ENCODE measurements around the gene MRAP. TPM values are rescaled to one million over a fixed set of nuclear protein-coding genes. Genes with fewer than 3 reads are reported as not detected.
"Not testable (repeated sequence)": the region's sequence is repeated elsewhere in the genome, so short reads cannot be mapped to it uniquely, and the experiment has no call there.

Gene MRAP
- 5.8 TPM for total RNA-seq

DNA sequence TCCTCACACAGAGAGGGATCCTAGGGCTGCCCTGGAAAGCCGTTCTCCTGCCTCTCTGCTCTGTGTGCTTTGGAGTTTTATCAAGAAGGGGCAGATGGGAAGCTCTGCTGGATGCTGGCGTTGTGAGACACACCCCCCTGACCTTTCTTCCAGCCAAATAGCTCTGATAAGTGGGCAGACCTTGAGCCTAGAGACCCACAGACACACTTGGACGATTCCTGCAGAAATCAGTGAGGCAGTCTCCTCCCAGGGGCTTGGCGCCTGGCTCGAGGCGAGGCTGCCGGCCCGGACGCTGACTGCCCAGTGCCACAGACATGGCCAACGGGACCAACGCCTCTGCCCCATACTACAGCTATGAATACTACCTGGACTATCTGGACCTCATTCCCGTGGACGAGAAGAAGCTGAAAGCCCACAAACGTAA, at the start of gene MRAP:
TSS of gene MRAP (plus strand) at position 198 of the 424 bp plus-strand sequence. CDS start at position 315, 117 bp downstream.
- peak; percentile 74 for ATAC-seq
- intact Hi-C loops (cut with DNase I), result no loop called here
- no peak for DNase-seq (ENCODE audit: low spot score)

DNA sequence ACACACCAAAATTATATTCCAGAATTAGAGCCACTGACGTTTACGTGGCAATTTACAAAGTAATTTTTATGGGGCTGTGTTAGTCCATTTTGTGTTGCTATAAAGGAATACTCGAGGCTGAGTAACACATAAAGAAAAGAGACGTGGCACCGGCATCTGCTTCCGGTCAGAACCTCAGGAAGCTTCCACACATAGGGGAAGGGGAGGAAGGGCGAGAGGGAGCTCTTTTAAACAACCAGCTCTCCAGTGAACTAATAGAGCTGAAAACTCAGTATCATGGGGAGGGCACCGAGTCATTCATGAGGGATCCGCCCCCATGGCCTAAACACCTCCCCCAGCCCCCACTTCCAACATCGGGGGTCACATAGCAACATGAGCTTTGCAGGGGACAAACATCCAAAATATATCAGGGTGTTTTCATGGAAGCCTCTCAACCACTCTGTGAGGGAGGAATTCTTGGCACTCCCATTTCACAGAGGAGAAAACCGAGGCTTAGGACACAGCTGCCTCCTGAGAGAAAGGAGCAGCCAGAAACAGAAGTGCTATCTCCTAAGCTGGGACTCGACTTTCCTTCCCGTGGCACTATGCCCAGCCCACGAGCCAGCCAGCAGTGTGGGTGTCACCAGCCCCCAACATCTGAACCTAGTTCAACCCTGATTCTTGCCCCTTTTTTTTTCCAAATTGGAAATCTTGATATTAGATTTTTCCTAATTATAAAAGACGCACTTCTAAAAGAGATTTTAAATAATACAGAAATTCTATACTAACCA, 49.0 kb upstream of the MRAP start:
- intact Hi-C loops (cut with DNase I), result no loop called here
- ATAC-seq (no peak), DNase-seq (ENCODE audit: low spot score) (no peak)

DNA sequence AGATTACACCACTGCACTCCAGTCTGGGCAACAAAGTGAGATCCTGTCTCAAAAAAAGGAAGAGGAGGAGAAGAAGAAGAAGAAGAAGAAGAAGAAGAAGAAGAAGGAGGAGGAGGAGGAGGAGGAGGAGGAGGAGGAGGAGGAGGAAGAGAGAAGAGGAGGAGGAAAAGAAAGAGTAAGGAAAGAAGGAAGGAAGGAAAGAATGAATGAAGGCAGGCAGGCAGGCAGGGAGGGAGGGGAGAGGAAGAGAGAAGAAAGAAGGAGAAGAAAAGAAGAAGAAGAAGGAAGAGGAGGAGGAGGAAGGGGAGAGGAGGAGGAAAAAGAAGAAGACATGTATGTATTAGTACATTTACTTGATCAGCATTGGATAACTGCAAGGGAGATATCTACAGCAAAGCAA, 46.5 kb upstream of the MRAP start:
- intact Hi-C loops (cut with DNase I), result no loop called here
- no peak for ATAC-seq
- DNase-seq (ENCODE audit: low spot score), result no peak

- ATAC-seq (no peak), DNase-seq (ENCODE audit: low spot score) (no peak)
- intact Hi-C loops (cut with DNase I), result no loop called here
These were observed 45.4 kb upstream of the MRAP start for GRCh38 chr21:32253215-32253641.

- ATAC-seq (no peak), DNase-seq (ENCODE audit: low spot score) (no peak)
- intact Hi-C loops (cut with DNase I), result loop anchor here (5.0 kb wide), 1 partner anchor 469 kb away; no protein-coding TSS in a partner anchor
These were observed 42.4 kb upstream of the MRAP start for GRCh38 chr21:32256251-32256650.

- ATAC-seq, result peak; percentile 92
These were observed 41.6 kb upstream of the MRAP start for GRCh38 chr21:32256873-32257620.

GRCh38 chr21:32257962-32258785, 40.5 kb upstream of the MRAP start:
- DNase-seq (ENCODE audit: low spot score) (peak; percentile 83), ATAC-seq (peak; percentile 92)
- intact Hi-C loops (cut with DNase I), result loop anchor here (2.0 to 5.0 kb wide), 2 partner anchors 391 to 471 kb away; no protein-coding TSS in a partner anchor

More at GRCh38 chr21:32256873-32257620, 41.6 kb upstream of the MRAP start:
- intact Hi-C loops (cut with DNase I), result loop anchor here (5.0 kb wide), 1 partner anchor 470 kb away; no protein-coding TSS in a partner anchor
- peak; percentile 78 for DNase-seq (ENCODE audit: low spot score)

GRCh38 chr21:32258786-32259048, 39.9 kb upstream of the MRAP start:
- DNase-seq (ENCODE audit: low spot score); ATAC-seq: not testable (repeated sequence)
- intact Hi-C loops (cut with DNase I), result loop anchor here (2.0 to 5.0 kb wide), 2 partner anchors 392 to 471 kb away; no protein-coding TSS in a partner anchor

GRCh38 chr21:32260130-32260529, 38.5 kb upstream of the MRAP start:
- no peak for ATAC-seq
- intact Hi-C loops (cut with DNase I), result no loop called here

DNA sequence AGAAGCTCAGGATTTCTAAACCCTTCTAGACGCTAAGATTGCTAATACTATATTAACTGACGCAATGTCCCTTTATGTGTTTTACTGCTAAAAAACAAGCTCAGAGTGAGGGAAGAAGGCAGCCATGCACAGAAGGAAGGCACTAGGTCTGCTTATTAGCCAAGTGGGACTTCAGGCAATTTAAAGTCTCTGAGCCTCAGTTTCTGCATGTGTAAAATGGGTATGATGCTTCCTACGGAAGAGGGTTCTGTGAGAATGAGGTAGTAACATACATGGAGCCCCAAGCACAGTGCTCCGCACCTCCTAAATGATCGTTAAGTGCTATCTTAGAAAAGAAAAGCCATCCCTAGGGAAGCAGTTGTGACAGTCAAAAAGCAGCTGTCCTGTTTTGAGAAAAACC, 36.7 kb upstream of the MRAP start:
- DNase-seq (ENCODE audit: low spot score), result no peak
- ATAC-seq, result no peak
- intact Hi-C loops (cut with DNase I), result no loop called here

More at GRCh38 chr21:32260130-32260529, 38.5 kb upstream of the MRAP start:
- no peak for DNase-seq (ENCODE audit: low spot score)

- DNase-seq (ENCODE audit: low spot score); ATAC-seq; intact Hi-C loops (cut with DNase I): not testable (repeated sequence)
These were observed 33.3 kb upstream of the MRAP start for GRCh38 chr21:32265321-32265720.

DNA sequence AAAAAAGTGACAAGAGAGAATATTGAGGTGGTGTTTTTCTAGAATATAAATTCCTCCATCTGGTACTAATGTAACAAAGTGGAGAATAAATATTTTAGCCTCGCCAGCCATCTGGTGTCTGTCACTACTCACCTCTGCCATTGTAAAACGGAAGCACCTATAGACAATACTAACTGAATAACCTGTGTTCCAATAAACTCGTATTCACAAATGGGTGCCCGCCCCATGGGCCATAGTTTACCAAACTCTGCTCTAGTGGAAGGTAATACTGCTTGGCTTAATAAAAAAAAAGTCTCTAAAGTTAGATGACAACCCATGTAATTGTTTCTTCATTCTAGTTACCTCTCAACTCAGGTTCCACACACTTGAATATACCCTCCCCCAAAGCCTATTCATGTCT, 27.9 kb upstream of the MRAP start:
- intact Hi-C loops (cut with DNase I), result no loop called here
- ATAC-seq, result no peak
- DNase-seq (ENCODE audit: low spot score), result no peak

GRCh38 chr21:32276671-32277070, 22.0 kb upstream of the MRAP start:
- intact Hi-C loops (cut with DNase I), result no loop called here
- ATAC-seq (no peak), DNase-seq (ENCODE audit: low spot score) (no peak)

- intact Hi-C loops (cut with DNase I), result no loop called here
- ATAC-seq (no peak), DNase-seq (ENCODE audit: low spot score) (no peak)
These were observed 20.6 kb upstream of the MRAP start for GRCh38 chr21:32278103-32278502.

- peak; percentile 97 for DNase-seq (ENCODE audit: low spot score)
- peak; percentile 99 for ATAC-seq
- intact Hi-C loops (cut with DNase I), result no loop called here
These were observed 19.9 kb upstream of the MRAP start, which contains the start of gene MIS18A for GRCh38 chr21:32278518-32279376. Gene MIS18A (minus strand): TSS chr21:32279049. CDS start chr21:32279014, 35 bp downstream.

DNA sequence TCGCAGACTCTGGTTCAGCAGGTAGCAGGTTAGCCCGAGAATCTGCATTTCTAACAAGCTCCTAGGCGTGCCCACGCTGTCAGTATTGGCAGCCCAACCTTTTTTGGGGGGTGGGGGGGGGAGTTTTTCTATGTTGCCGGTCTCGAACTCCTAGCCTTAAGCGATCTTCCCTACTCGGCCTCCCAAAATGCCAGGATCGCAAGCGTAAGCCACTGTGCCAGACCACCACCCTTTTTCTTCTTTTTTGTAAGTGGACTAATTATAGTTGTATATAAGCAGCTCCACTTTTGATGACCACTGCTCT, 19.3 kb upstream of the MRAP start:
- intact Hi-C loops (cut with DNase I), result no loop called here
- ATAC-seq (no peak), DNase-seq (ENCODE audit: low spot score) (no peak)

DNA sequence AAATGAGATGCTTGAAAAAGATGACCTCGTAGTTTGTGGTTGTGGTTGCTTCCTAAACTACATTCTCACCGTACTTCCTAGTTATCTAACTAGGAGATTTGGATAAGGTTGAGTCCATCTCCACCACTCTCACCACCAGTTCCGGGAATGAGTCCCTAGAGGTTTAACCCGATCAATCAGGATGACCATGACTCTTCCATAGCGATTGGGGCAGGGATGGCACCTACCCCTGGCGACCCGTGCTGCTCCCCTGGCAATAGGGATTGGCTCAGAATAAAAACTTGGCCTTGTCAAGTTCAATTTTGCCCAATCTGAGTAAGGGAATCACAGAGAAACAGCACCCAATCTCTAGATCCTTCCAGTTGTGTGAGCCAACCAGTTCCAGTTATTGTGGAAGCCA, 17.1 kb upstream of the MRAP start:
- no peak for ATAC-seq
- intact Hi-C loops (cut with DNase I), result no loop called here
- DNase-seq (ENCODE audit: low spot score), result no peak

- ATAC-seq (no peak), DNase-seq (ENCODE audit: low spot score) (no peak)
- intact Hi-C loops (cut with DNase I), result no loop called here
These were observed 15.7 kb upstream of the MRAP start for GRCh38 chr21:32282992-32283391.
